GM21737 (cell line): ENCODE measurements around the gene CARMIL3.

ENCODE experiments used
- ATAC-seq: cut with Tn5 transposase; IDR thresholded peaks from one replicate; pipeline ENCODE4 v1.9.1; 2021; ENCODE audit warnings: mild to moderate bottlenecking, moderate library complexity; ENCODE audit not compliant: unreplicated experiment

CARMIL3 gene

DNA sequence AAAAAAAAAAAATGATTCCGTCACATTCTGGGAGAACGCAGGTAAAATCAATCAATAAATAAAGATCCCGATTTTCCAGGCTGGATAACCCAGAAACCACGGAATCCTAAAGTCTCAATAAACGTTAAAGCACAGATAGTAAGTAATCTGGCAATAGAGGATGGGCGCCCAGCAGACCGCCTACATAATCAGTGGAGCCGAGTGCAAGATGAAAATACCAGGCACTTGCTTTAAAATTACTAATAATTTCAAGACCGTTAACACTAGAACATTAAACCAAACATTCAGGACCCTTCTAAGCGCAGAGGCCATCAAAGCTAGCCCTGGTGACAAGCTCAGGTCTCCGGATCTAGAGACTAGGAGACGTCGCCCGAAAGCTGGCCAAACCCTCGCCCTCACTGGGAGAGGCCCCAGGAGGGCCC lies 61.6 kb downstream of the CARMIL3 start:
- ATAC-seq = no peak

DNA sequence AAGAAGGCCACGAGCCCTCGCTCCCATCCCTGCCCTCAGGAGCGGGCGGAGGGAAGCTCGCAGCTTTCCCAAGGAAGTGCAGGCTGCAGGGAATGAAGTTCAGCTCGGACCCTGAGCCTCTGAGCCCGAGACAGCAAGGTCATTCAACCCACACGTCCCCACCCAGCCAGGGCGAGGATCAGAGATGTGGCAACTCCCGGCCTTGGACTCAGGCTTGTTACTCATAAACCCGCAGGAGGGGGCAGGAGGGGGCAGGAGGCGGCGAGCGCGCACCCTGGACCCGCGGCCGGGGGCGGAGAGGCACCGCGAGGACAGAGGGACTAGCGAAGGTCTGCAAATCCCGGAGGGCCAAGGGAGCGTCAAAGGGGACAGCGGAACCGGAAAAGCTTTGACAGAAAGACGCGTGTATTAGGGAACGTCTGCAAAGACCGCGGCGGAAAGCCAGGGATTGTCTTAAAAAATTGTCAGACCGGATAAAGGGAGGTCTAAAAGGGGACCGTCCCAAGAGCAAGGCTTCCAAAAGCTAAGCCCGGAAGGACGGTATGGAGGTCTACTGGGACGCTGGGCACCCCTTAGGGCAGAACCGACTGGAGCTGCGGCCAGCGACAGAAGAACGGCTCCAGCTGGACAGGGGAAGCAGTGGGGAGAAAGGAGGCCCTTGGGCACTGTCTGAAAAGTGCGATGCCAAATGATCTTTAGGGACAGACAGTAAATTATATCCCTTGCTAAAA lies 62.2 kb downstream of the CARMIL3 start:
- ATAC-seq = peak; percentile 27

GRCh38 chr14:24114532-24115421 lies 63.0 kb downstream of the CARMIL3 start, which contains the start of the genes DCAF11 and NRL:
Gene DCAF11, plus strand, starts transcription at chr14:24114777. Its CDS starts 818 bp downstream, at chr14:24115595.
Gene NRL, minus strand, starts transcription at chr14:24114949. Its CDS starts 32,101 bp downstream, at chr14:24082848.
- ATAC-seq = peak; percentile 78

GRCh38 chr14:24115422-24116127 lies 63.8 kb downstream of the CARMIL3 start:
- ATAC-seq = no peak

- ATAC-seq = no peak
Measured at GRCh38 chr14:24116128-24116814, 64.5 kb downstream of the CARMIL3 start.

GRCh38 chr14:24117179-24117578 lies 65.4 kb downstream of the CARMIL3 start:
- no peak for ATAC-seq
